ENCODE data around the gene EPSTI1.

The EPSTI1 gene

DNA sequence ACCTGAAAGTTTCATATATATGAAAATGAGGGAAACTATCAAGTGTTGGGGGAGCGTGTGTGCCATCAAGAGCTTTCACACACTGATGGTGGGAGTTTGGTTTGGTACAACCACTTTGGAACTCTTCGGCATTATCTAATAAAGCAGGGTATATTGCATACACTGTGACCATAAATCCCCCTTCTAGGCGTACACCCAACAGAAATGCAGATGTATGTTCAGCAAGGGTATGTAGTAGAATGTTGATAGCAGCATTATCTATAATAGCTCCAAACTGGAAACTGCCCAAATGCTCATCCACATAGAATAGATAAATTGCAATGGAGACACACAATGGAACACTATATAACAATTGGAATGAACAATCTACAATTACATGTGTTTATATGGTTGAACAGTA, 139.9 kb downstream of the EPSTI1 start:
- Histone ChIP-seq H3K27me3 (ENCODE audit: control insufficient read depth, insufficient read depth, low read length) (peaks cover 4% of the 10 kb centered on the region), H3K9me3 (ENCODE audit: control insufficient read depth, low read length) (no peaks in the 10 kb centered on the region), H3K9ac (ENCODE audit: low read length) (no peak overlapping the region), H3K4me1 (ENCODE audit: control insufficient read depth, insufficient read depth, low read length) (no peaks in the 10 kb centered on the region), H3K36me3 (ENCODE audit: control insufficient read depth, insufficient read depth, low read length) (no peaks in the 10 kb centered on the region), H3K4me3 (ENCODE audit: low read length) (no peak overlapping the region)

DNA sequence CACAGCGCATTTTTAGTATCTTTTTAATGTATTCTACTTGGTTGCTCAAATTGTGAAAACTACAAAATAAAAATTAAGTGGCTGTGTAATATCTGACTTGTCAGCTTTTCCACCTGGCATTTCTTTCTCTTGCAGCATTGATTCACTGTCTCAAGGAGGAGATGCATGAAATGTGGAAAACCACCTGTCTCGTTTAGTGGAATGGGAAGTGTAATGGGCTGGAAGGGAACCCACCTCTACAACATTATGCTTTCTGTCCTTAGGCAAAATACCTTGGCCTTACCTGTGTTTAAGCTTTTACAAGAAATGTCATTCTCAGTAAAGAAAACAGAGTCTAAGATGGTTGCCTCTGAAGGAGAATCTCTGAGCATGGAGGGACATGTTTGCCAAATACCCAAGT, 142.8 kb downstream of the EPSTI1 start:
- Histone ChIP-seq H3K9me3 (ENCODE audit: control insufficient read depth, low read length) (no peaks in the 10 kb centered on the region), H3K36me3 (ENCODE audit: control insufficient read depth, insufficient read depth, low read length) (no peaks in the 10 kb centered on the region), H3K27me3 (ENCODE audit: control insufficient read depth, insufficient read depth, low read length) (no peaks in the 10 kb centered on the region), H3K9ac (ENCODE audit: low read length) (no peak overlapping the region), H3K4me1 (ENCODE audit: control insufficient read depth, insufficient read depth, low read length) (no peaks in the 10 kb centered on the region), H3K4me3 (ENCODE audit: low read length) (no peak overlapping the region)

DNA sequence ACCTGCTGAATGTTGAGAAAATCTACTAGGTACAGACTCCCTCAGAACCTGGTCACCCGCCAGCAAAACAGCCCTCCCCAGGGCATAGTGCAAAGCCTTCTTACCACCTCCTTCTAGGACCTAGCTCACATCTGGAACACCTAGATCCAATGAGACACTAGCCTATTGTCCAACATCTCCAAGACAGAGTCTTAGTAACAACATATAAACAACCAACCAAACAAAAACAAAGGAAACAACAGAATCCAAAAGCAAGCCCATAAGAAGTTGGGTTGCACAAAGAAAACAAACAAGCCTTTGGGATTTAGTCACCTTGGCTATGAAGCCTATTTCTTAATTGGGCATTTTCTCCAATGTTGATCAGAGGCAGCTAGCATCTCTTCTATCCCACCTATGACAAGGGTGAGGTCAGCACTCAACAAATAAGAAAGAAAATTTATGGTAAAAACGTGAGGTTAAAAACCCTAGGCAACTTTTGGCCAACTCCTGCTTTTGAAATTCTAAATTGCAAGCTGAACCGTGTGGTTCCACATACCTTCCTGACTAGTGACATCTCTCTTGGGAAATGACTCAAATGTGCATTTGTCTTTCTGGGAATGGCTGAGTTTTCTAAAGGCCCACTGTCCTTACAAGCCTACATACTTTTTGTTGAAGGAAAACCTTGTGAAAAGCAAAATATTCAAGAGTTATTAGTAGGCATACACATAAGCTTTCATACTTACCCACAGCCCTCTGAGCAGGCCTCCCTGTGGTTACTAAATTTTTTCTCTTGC, 144.0 kb downstream of the EPSTI1 start:
- no peak overlapping the region for H3K9ac ChIP-seq (ENCODE audit: low read length)
- H3K9me3 ChIP-seq (ENCODE audit: control insufficient read depth, low read length) = no peaks in the 10 kb centered on the region
- no peaks in the 10 kb centered on the region for H3K36me3 ChIP-seq (ENCODE audit: control insufficient read depth, insufficient read depth, low read length)
- H3K27me3 ChIP-seq (ENCODE audit: control insufficient read depth, insufficient read depth, low read length) = no peaks in the 10 kb centered on the region
- no peaks in the 10 kb centered on the region for H3K4me1 ChIP-seq (ENCODE audit: control insufficient read depth, insufficient read depth, low read length)
- H3K4me3 ChIP-seq (ENCODE audit: low read length) = no peak overlapping the region

DNA sequence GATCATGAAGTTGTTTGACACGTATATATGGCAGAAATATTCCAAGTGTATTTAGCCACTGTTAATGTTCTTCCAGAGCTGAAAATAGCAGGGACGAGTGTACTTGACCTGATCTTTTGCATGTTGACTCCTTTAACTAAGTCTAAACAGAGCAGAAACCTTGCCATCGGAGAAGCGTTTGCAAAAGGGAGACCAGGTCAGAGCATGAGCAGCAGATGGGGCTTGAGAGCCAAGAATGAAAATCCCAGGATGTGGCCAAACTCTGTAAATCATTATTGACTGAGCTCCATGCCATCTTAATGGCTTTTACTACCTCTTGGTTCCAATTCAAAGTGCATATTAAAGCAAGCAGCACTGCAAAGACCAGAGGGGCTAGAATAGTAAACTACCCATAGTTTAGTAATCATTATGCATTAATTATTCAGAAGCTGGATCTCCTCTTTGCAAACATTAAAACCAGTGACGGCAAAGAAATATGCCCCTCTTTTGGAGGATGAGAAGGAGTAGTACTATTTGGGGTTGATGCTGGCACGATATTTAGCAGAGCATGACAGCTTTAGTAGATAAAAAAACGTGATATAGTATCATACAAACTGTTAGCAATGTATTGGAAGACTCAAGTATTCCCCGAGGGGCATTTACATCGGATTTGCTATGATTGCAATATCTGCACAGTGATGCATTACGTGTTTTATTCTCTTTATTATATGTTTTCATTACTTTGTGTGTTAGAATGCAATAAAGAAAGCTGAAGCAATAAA, 154.9 kb downstream of the EPSTI1 start:
- H3K36me3 ChIP-seq (ENCODE audit: control insufficient read depth, insufficient read depth, low read length) = no peaks in the 10 kb centered on the region
- H3K9me3 ChIP-seq (ENCODE audit: control insufficient read depth, low read length) = no peaks in the 10 kb centered on the region
- no peaks in the 10 kb centered on the region for H3K27me3 ChIP-seq (ENCODE audit: control insufficient read depth, insufficient read depth, low read length)
- no peak overlapping the region for H3K9ac ChIP-seq (ENCODE audit: low read length)
- no peak overlapping the region for H3K4me3 ChIP-seq (ENCODE audit: low read length)
- no peaks in the 10 kb centered on the region for H3K4me1 ChIP-seq (ENCODE audit: control insufficient read depth, insufficient read depth, low read length)
